HepG2 (cell line): Measurements from ENCODE around the gene KLHL3. TPM values are rescaled to one million over a fixed set of nuclear protein-coding genes. Genes with fewer than 3 reads are reported as not detected.

ENCODE experiments used
- ATAC-seq: fragments of 200-7000 bp; cut with Tn5 transposase; 3 replicates; pipeline ENCODE4 v1.9.1; 2020; ENCODE audit warnings: mild to moderate bottlenecking, moderate library complexity
- BruUV-seq: library from RNA; stranded (reverse); fragments of 400-500 nt; replicated peaks from 2 replicates; lab custom pipeline; 2021; lab: Mats Ljungman, UMichigan
- CTCF ChIA-PET: fragments of 300-600 bp; formaldehyde crosslinking; extraction: SDS; loops from one replicate; lab custom pipeline; 2021; ENCODE audit warnings: low total read pairs, inconsistent platforms, low intra/inter-chr PET ratio; lab: Yijun Ruan, JAX
- POLR2A ChIA-PET: fragments of 350-600 bp; sonication (Branson Sonifier 250); formaldehyde crosslinking; loops from one replicate; lab custom pipeline; 2020; ENCODE audit warnings: antibody characterized with exemption, inconsistent platforms; lab: Yijun Ruan, JAX
- DNase-seq: peaks from one replicate; pipeline ENCODE4 v3.0.0-alpha.2; 2015; ENCODE audit warnings: low spot score
- FAIRE-seq: peaks from 3 replicates; lab custom pipeline; 2011; peaks lifted over from hg19 to GRCh38; lab: Jason Lieb, UNC
- H2AFZ ChIP-seq: one replicate; pipeline ENCODE4 v1.6.1; 2011; ENCODE audit warnings: low read length, inconsistent platforms
- H3K27ac ChIP-seq: fragments of 300-600 bp; 3 replicates; pipeline ENCODE4 v1.8.0; 2011; ENCODE audit warnings: mixed run types, mild to moderate bottlenecking, mixed read lengths, low read length, inconsistent platforms; ENCODE audit not compliant: insufficient read depth; ENCODE audit errors: extremely low read length
- H3K27me3 ChIP-seq, 2 experiments: fragments of 200-600 bp in 1 of 2; 2 replicates in 1 of 2; 3 replicates in 1 of 2; pipeline versions ENCODE4 v1.6.0 to v1.8.0; 2011; ENCODE audit warnings: low read length in 2 of 2, mild to moderate bottlenecking in 2 of 2, moderate library complexity in 2 of 2, inconsistent platforms in 1 of 2; ENCODE audit not compliant: insufficient read depth in 2 of 2, control insufficient read depth in 1 of 2
- H3K36me3 ChIP-seq, 2 experiments: fragments of 200-600 bp in 1 of 2; replicated peaks in 1 of 2; 2 replicates in 1 of 2; 3 replicates in 1 of 2; pipeline versions ENCODE4 v1.5.1 to v1.8.0; 2011; ENCODE audit warnings: low read length in 2 of 2, inconsistent platforms in 1 of 2; ENCODE audit not compliant: insufficient read depth in 2 of 2, control insufficient read depth in 1 of 2
- H3K4me1 ChIP-seq: 2 replicates; pipeline ENCODE4 v1.5.1; 2012; ENCODE audit warnings: low read length, inconsistent platforms; ENCODE audit not compliant: insufficient read depth
- H3K4me2 ChIP-seq: 2 replicates; pipeline ENCODE4 v1.6.0; 2011; ENCODE audit warnings: low read depth, low read length, inconsistent platforms
- H3K4me3 ChIP-seq, 3 experiments: fragments of 200-600 bp in 1 of 3; sonication (generic), shearing (Covaris generic) in 1 of 3; replicated peaks in 1 of 3; 2 replicates each; pipeline ENCODE4 v1.5.1; 2011 to 2016; ENCODE audit warnings: low read length in 3 of 3, inconsistent platforms in 2 of 3, low read depth in 2 of 3, mild to moderate bottlenecking in 2 of 3, control low read depth in 1 of 3, mixed read lengths in 1 of 3; ENCODE audit not compliant: insufficient read depth in 1 of 3
- H3K79me2 ChIP-seq: one replicate; pipeline ENCODE4 v1.6.1; 2011; ENCODE audit warnings: low read length, inconsistent platforms; ENCODE audit not compliant: insufficient read depth
- H3K9ac ChIP-seq: 2 replicates; pipeline ENCODE4 v1.6.0; 2011; ENCODE audit warnings: mild to moderate bottlenecking, low read depth, low read length, inconsistent platforms; ENCODE audit not compliant: insufficient read depth
- H3K9me3 ChIP-seq: 2 replicates; pipeline ENCODE4 v1.5.1; 2012; ENCODE audit warnings: mild to moderate bottlenecking, low read length
- H4K20me1 ChIP-seq: 2 replicates; pipeline ENCODE4 v1.6.0; 2011; ENCODE audit warnings: inconsistent platforms, mild to moderate bottlenecking, low read length, moderate library complexity; ENCODE audit not compliant: insufficient read depth
- BRCA1 ChIP-seq: sonication (generic); formaldehyde crosslinking; IDR thresholded peaks from 2 replicates; pipeline ENCODE4 v1.4.0; 2020; ENCODE audit warnings: missing genetic modification reagents
- CREB1 ChIP-seq, 2 experiments: fragments of 450-650 bp in 1 of 2; IDR thresholded peaks; 2 replicates each; pipeline ENCODE4 v1.6.1; 2016 to 2017; ENCODE audit warnings: control low read depth in 1 of 2, mild to moderate bottlenecking in 1 of 2, missing compliant biosample characterization in 1 of 2, missing genetic modification characterization in 1 of 2
- FOSL1 ChIP-seq: sonication (generic); formaldehyde crosslinking; IDR thresholded peaks from 2 replicates; pipeline ENCODE4 v1.9.0; 2021; ENCODE audit warnings: missing genetic modification reagents, borderline replicate concordance
- FOXA3 ChIP-seq: IDR thresholded peaks from 2 replicates; pipeline ENCODE4 v1.6.1; 2016; ENCODE audit warnings: missing genetic modification reagents, missing compliant biosample characterization
- MYNN ChIP-seq: sonication (generic); formaldehyde crosslinking; IDR thresholded peaks from 2 replicates; pipeline ENCODE4 v1.4.0; 2020; ENCODE audit warnings: mild to moderate bottlenecking, low read depth, missing genetic modification reagents
- RFX1 ChIP-seq: fragments of 450-650 bp; IDR thresholded peaks from 2 replicates; pipeline ENCODE4 v1.6.1; 2017
- SRSF1 ChIP-seq: fragments of 200-400 bp; formaldehyde crosslinking; optimal IDR thresholded peaks from 2 replicates; pipeline ENCODE3; 2017; ENCODE audit warnings: mild to moderate bottlenecking, low read depth, low read length, moderate library complexity
- TCF12 ChIP-seq, 2 experiments: fragments of 450-650 bp in 1 of 2; sonication (generic) in 1 of 2; formaldehyde crosslinking in 1 of 2; IDR thresholded peaks; 2 replicates each; pipeline versions ENCODE4 v1.6.1 to v1.8.0; 2017 to 2022; ENCODE audit warnings: antibody characterized with exemption in 1 of 2, mild to moderate bottlenecking in 1 of 2, missing genetic modification reagents in 1 of 2, moderate library complexity in 1 of 2
- ZNF12 ChIP-seq: sonication (generic); formaldehyde crosslinking; IDR thresholded peaks from 2 replicates; pipeline ENCODE4 v1.5.0; 2020; ENCODE audit warnings: missing genetic modification reagents
- ZNF17 ChIP-seq: sonication (generic); formaldehyde crosslinking; IDR thresholded peaks from 2 replicates; pipeline ENCODE4 v1.5.0; 2020; ENCODE audit warnings: mild to moderate bottlenecking, missing genetic modification reagents
- ZNF276 ChIP-seq: sonication (generic); formaldehyde crosslinking; IDR thresholded peaks from 2 replicates; pipeline ENCODE4 v1.4.0; 2020; ENCODE audit warnings: mild to moderate bottlenecking, low read depth, missing genetic modification reagents
- ZNF30 ChIP-seq: sonication (generic); formaldehyde crosslinking; IDR thresholded peaks from 2 replicates; pipeline ENCODE4 v1.5.0; 2020; ENCODE audit warnings: mild to moderate bottlenecking, missing genetic modification reagents
- ZNF33A ChIP-seq: sonication (generic); formaldehyde crosslinking; IDR thresholded peaks from 2 replicates; pipeline ENCODE4 v1.5.1; 2020; ENCODE audit warnings: missing genetic modification reagents, mild to moderate bottlenecking, moderate library complexity, borderline replicate concordance
- ZNF589 ChIP-seq: sonication (generic); formaldehyde crosslinking; conservative IDR thresholded peaks from 2 replicates; pipeline ENCODE4 v1.8.0; 2022; ENCODE audit warnings: mild to moderate bottlenecking, moderate library complexity, missing genetic modification reagents
- ZNF639 ChIP-seq: conservative IDR thresholded peaks from 2 replicates; pipeline ENCODE4 v1.6.1; 2018; ENCODE audit warnings: missing genetic modification reagents
- ZNF720 ChIP-seq: sonication (generic); formaldehyde crosslinking; IDR thresholded peaks from 2 replicates; pipeline ENCODE4 v1.4.0; 2020; ENCODE audit warnings: missing genetic modification reagents
- ZNF776 ChIP-seq: sonication (generic); formaldehyde crosslinking; IDR thresholded peaks from 2 replicates; pipeline ENCODE4 v1.4.0; 2020; ENCODE audit warnings: mild to moderate bottlenecking, missing genetic modification reagents
- ZSCAN20 ChIP-seq: sonication (generic); formaldehyde crosslinking; IDR thresholded peaks from 2 replicates; pipeline ENCODE4 v1.4.0; 2020; ENCODE audit warnings: missing genetic modification reagents, mild to moderate bottlenecking, borderline replicate concordance
- WGBS: methylation state at CpG from one replicate; pipeline ENCODE4 v1.1.6; 2017; ENCODE audit warnings: low lambda C conversion rate; 5-methylcytosine and 5-hydroxymethylcytosine counted together
- in situ Hi-C: cut with HindIII; loops from 2 replicates; pipeline ENCODE4 v1.10.0; 2017; ENCODE audit warnings: low pct_unique_long_range_greater_than_20kb; ENCODE audit not compliant: extremely low pct_ligation_motif_present
- intact Hi-C: fragments of 100-400 bp; cut with micrococcal nuclease; formaldehyde crosslinking; loops from one replicate; pipeline ENCODE4 v1.10.0; 2022; ENCODE audit not compliant: unreplicated experiment
- polyA plus RNA-seq, 8 experiments: library from polyadenylated mRNA; depleted of rRNA in 3 of 8; stranded (reverse) in 7 of 8; unstranded in 1 of 8; fragments of >200 nt; fragmentation: Illumina TruSeq in 4 of 8; extraction: Trizol in 4 of 8; gene quantifications; 2 replicates each; pipeline versions ENCODE4 v1.2.1 to v1.2.3, GENCODE V29; 2011 to 2016; ENCODE audit warnings: low read depth in 4 of 8, missing spikeins in 1 of 8, mixed read lengths in 1 of 8; ENCODE audit not compliant: insufficient read depth in 1 of 8
- total RNA-seq, 5 experiments: library from RNA; depleted of rRNA; stranded (reverse); fragments of >200 nt; fragmentation: Illumina TruSeq; extraction: Trizol; gene quantifications; 2 replicates each; pipeline ENCODE4 v1.2.3, GENCODE V29; 2016; ENCODE audit warnings: low read depth in 1 of 5
- TF ChIP-seq, protein P1 (sequence below): sonication (generic); formaldehyde crosslinking; IDR thresholded peaks from 2 replicates; pipeline ENCODE4 v1.5.1; 2020; ENCODE audit warnings: missing genetic modification reagents, mild to moderate bottlenecking, borderline replicate concordance
- TF ChIP-seq, protein P2 (sequence below): sonication (generic); formaldehyde crosslinking; IDR thresholded peaks from 2 replicates; pipeline ENCODE4 v1.5.0; 2020; ENCODE audit warnings: missing genetic modification reagents, mild to moderate bottlenecking, borderline replicate concordance

The KLHL3 gene
- total and polyA plus RNA-seq, 2 of the 13 experiments (the other 11 are each of a cell fraction or from before 2014, with no cell fraction given): 0.02 to 0.08 TPM

GRCh38 chr5:137647401-137647800, 88.5 kb downstream of the KLHL3 start:
- DNase-seq: no peak
- intact Hi-C loops (no loop called here), in situ Hi-C loops (no loop called here)
- Histone ChIP-seq H3K9me3 (no peaks in the 10 kb centered on the region), H3K9ac (no peak overlapping the region), H4K20me1 (no peaks in the 10 kb centered on the region), H3K36me3 (no peaks in the 10 kb centered on the region), H3K79me2 (no peaks in the 10 kb centered on the region), H2AFZ (no peak overlapping the region), H3K4me3 (no peak overlapping the region), H3K4me1 (no peaks in the 10 kb centered on the region), H3K27ac (no peak overlapping the region), H3K27me3 (no peaks in the 10 kb centered on the region), H3K4me2 (no peak overlapping the region)
- ChIA-PET POLR2A (no interaction called here), CTCF (no interaction called here)
- no peak for FAIRE-seq
- TF ChIP-seq ZNF639 (CRISPR knock-in tag): no peak
- TF ChIP-seq ZNF12 (CRISPR knock-in tag): no peak
- TF ChIP-seq ZNF276 (CRISPR knock-in tag): no peak
- no peak for TF ChIP-seq SRSF1
- TF ChIP-seq MYNN (CRISPR knock-in tag): no peak
- TF ChIP-seq ZNF33A (CRISPR knock-in tag): no peak
- no peak for TF ChIP-seq BRCA1 (CRISPR knock-in tag)
- no peak for TF ChIP-seq CREB1 (IDR thresholded peaks at IDR 0.05)
- TF ChIP-seq CREB1 (CRISPR knock-in tag; IDR thresholded peaks at IDR 0.05): no peak
- TF ChIP-seq TCF12 (IDR thresholded peaks at IDR 0.05): no peak
- TF ChIP-seq TCF12 (CRISPR knock-in tag; IDR thresholded peaks at IDR 0.05): no peak
- no peak for TF ChIP-seq ZNF776 (CRISPR knock-in tag)
- TF ChIP-seq FOXA3 (CRISPR knock-in tag): no peak
- TF ChIP-seq FOSL1 (CRISPR knock-in tag): no peak
- TF ChIP-seq, protein P1, sequence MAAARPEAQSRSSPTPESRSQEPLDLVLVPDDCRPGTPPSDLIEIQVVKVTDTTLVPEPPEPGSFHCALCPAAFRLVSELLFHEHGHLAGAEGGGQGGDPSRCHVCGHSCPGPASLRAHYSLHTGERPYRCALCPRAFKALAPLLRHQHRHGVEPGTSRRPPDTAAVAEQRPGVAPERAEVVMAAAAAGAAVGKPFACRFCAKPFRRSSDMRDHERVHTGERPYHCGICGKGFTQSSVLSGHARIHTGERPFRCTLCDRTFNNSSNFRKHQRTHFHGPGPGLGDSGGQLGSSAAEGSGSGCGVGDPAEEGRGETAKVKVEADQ: no peak
- TF ChIP-seq RFX1: no peak
- TF ChIP-seq, protein P2, sequence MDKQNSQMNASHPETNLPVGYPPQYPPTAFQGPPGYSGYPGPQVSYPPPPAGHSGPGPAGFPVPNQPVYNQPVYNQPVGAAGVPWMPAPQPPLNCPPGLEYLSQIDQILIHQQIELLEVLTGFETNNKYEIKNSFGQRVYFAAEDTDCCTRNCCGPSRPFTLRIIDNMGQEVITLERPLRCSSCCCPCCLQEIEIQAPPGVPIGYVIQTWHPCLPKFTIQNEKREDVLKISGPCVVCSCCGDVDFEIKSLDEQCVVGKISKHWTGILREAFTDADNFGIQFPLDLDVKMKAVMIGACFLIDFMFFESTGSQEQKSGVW (CRISPR knock-in tag): no peak
- TF ChIP-seq ZNF589: no peak
- no peak for TF ChIP-seq ZSCAN20 (CRISPR knock-in tag)
- no peak for TF ChIP-seq ZNF720
- TF ChIP-seq ZNF30 (CRISPR knock-in tag): no peak
- TF ChIP-seq ZNF17: no peak
- ATAC-seq: no peak
- BruUV-seq: no TSS peak
- 70% methylated on average over 11 of the region's 11 CpGs for WGBS
